Caco-2 (cell line): ENCODE results near the gene HS6ST2. TPM values are rescaled to one million over a fixed set of nuclear protein-coding genes. Genes with fewer than 3 reads are reported as not detected.

Experiments used
- BruUV-seq: library from RNA; stranded (reverse); fragments of 400-500 nt; replicated peaks from 2 replicates; lab custom pipeline; 2021; lab: Mats Ljungman, UMichigan
- CTCF ChIA-PET: fragments of 300-600 bp; sonication (Branson Sonifier 250); formaldehyde crosslinking; loops from one replicate; lab custom pipeline; 2022; ENCODE audit warnings: antibody characterized with exemption; lab: Charles Lee
- POLR2A ChIA-PET: fragments of 300-600 bp; sonication (Branson Sonifier 250); formaldehyde crosslinking; loops from one replicate; lab custom pipeline; 2022; ENCODE audit warnings: antibody characterized with exemption; lab: Charles Lee
- DNase-seq, 2 experiments: peaks; one replicate each; pipeline versions ENCODE4 v3.0.0 to v3.0.0-alpha.2; 2020 to 2022
- H3K27me3 ChIP-seq: replicated peaks from 2 replicates; pipeline ENCODE4 v1.6.0; 2011; ENCODE audit warnings: low read length; ENCODE audit not compliant: control insufficient read depth, insufficient read depth
- H3K36me3 ChIP-seq: 2 replicates; pipeline ENCODE4 v1.5.1; 2011; ENCODE audit warnings: low read length; ENCODE audit not compliant: control insufficient read depth, insufficient read depth
- H3K4me1 ChIP-seq: fragments of 250-450 bp; sonication (Bioruptor Pico); 2 replicates; pipeline ENCODE4 v1.5.1; 2020; ENCODE audit warnings: mild to moderate bottlenecking
- H3K4me3 ChIP-seq: 2 replicates; pipeline ENCODE4 v1.5.1; 2011; ENCODE audit warnings: low read depth, mild to moderate bottlenecking, control low read depth, low read length
- H3K9me3 ChIP-seq: fragments of 250-450 bp; sonication (Bioruptor Pico); 2 replicates; pipeline ENCODE4 v1.5.1; 2020; ENCODE audit warnings: mild to moderate bottlenecking, moderate library complexity
- H3K27ac Mint-ChIP-seq: one replicate; pipeline ENCODE4 v1.8.0; 2022; ENCODE audit warnings: mixed read lengths; ENCODE audit not compliant: unreplicated experiment
- H3K27me3 Mint-ChIP-seq: one replicate; pipeline ENCODE4 v1.8.0; 2022; ENCODE audit warnings: mixed read lengths; ENCODE audit not compliant: insufficient read depth, unreplicated experiment
- H3K36me3 Mint-ChIP-seq: one replicate; pipeline ENCODE4 v1.8.0; 2022; ENCODE audit warnings: mild to moderate bottlenecking, mixed read lengths; ENCODE audit not compliant: insufficient read depth, unreplicated experiment
- H3K4me1 Mint-ChIP-seq: one replicate; pipeline ENCODE4 v1.8.0; 2022; ENCODE audit warnings: low read depth, mixed read lengths; ENCODE audit not compliant: unreplicated experiment
- H3K4me3 Mint-ChIP-seq: one replicate; pipeline ENCODE4 v1.8.0; 2022; ENCODE audit warnings: mild to moderate bottlenecking, moderate library complexity, mixed read lengths; ENCODE audit not compliant: unreplicated experiment
- H3K9me3 Mint-ChIP-seq: one replicate; pipeline ENCODE4 v1.8.0; 2022; ENCODE audit warnings: mixed read lengths; ENCODE audit not compliant: unreplicated experiment
- CTCF ChIP-seq, 2 experiments: fragments of 200-600 bp in 1 of 2; IDR thresholded peaks; 1 replicate in 1 of 2; 2 replicates in 1 of 2; pipeline versions ENCODE4 v1.5.1 to v1.8.0; 2011 to 2022; ENCODE audit warnings: antibody characterized with exemption in 1 of 2, control low read depth in 1 of 2, inconsistent platforms in 1 of 2, low read depth in 1 of 2, low read length in 1 of 2, mild to moderate bottlenecking in 1 of 2, moderate library complexity in 1 of 2; ENCODE audit not compliant: insufficient read depth in 1 of 2, severe bottlenecking in 1 of 2, unreplicated experiment in 1 of 2
- intact Hi-C: fragments of 100-400 bp; cut with micrococcal nuclease; formaldehyde crosslinking; loops from one replicate; pipeline ENCODE4 v1.10.0; 2022; ENCODE audit not compliant: unreplicated experiment
- total RNA-seq: library from RNA; stranded (reverse); gene quantifications from 2 replicates; pipeline ENCODE4 v1.2.3, GENCODE V29; 2022

HS6ST2 gene
- total RNA-seq, 1 experiment from 2014 or later, result 34.9 TPM

GRCh38 chrX:132652871-132653270 is 305.6 kb downstream of the HS6ST2 start:
- H3K27me3 ChIP-seq, result no peaks in the 10 kb centered on the region
- BruUV-seq, result no TSS peak
- H3K4me3 ChIP-seq, result no peak overlapping the region
- H3K36me3 ChIP-seq, result no peaks in the 10 kb centered on the region
- CTCF ChIA-PET, result no interaction called here
- Mint-ChIP-seq H3K27ac (no peak overlapping the region), H3K27me3 (no peaks in the 10 kb centered on the region), H3K4me1 (no peaks in the 10 kb centered on the region), H3K4me3 (no peak overlapping the region), H3K9me3 (no peaks in the 10 kb centered on the region), H3K36me3 (no peaks in the 10 kb centered on the region)
- no peaks in the 10 kb centered on the region for H3K9me3 ChIP-seq
- no peak for TF ChIP-seq CTCF (IDR thresholded peaks at IDR 0.05; ENCODE audit: insufficient read depth in 1 of 2, low read depth in 1 of 2, low read length in 1 of 2, severe bottlenecking in 1 of 2, unreplicated experiment in 1 of 2)
- no peaks in the 10 kb centered on the region for H3K4me1 ChIP-seq
- POLR2A ChIA-PET, result no interaction called here
- intact Hi-C loops, result no loop called here
- no peak for DNase-seq

- no peaks in the 10 kb centered on the region for H3K4me1 ChIP-seq
- Mint-ChIP-seq H3K4me1 (no peaks in the 10 kb centered on the region), H3K27ac (no peak overlapping the region), H3K27me3 (no peaks in the 10 kb centered on the region), H3K4me3 (no peak overlapping the region), H3K9me3 (no peaks in the 10 kb centered on the region), H3K36me3 (peaks cover 6% of the 10 kb centered on the region)
- BruUV-seq, result no TSS peak
- no peak overlapping the region for H3K4me3 ChIP-seq
- no peak for DNase-seq
- H3K9me3 ChIP-seq, result no peaks in the 10 kb centered on the region
- no peak for TF ChIP-seq CTCF (IDR thresholded peaks at IDR 0.05; ENCODE audit: insufficient read depth in 1 of 2, low read depth in 1 of 2, low read length in 1 of 2, severe bottlenecking in 1 of 2, unreplicated experiment in 1 of 2)
- no peaks in the 10 kb centered on the region for H3K27me3 ChIP-seq
- ChIA-PET POLR2A (no interaction called here), CTCF (no interaction called here)
- intact Hi-C loops, result no loop called here
- H3K36me3 ChIP-seq, result no peaks in the 10 kb centered on the region
These were observed 306.9 kb downstream of the HS6ST2 start for GRCh38 chrX:132651421-132652086.

GRCh38 chrX:132648895-132649294 is 309.5 kb downstream of the HS6ST2 start:
- intact Hi-C loops, result no loop called here
- H3K9me3 ChIP-seq, result no peaks in the 10 kb centered on the region
- Mint-ChIP-seq H3K9me3 (no peaks in the 10 kb centered on the region), H3K36me3 (peaks cover 6% of the 10 kb centered on the region), H3K4me1 (no peaks in the 10 kb centered on the region), H3K4me3 (no peak overlapping the region), H3K27ac (no peak overlapping the region), H3K27me3 (no peaks in the 10 kb centered on the region)
- ChIA-PET CTCF (interaction anchor here (0.6 kb wide), 1 partner anchor 241 kb away, joined by 3 read pairs; no protein-coding TSS in a partner anchor), POLR2A (no interaction called here)
- no peaks in the 10 kb centered on the region for H3K27me3 ChIP-seq
- TF ChIP-seq CTCF (IDR thresholded peaks at IDR 0.05; ENCODE audit: insufficient read depth in 1 of 2, low read depth in 1 of 2, low read length in 1 of 2, severe bottlenecking in 1 of 2, unreplicated experiment in 1 of 2), result no peak
- H3K36me3 ChIP-seq, result no peaks in the 10 kb centered on the region
- no peaks in the 10 kb centered on the region for H3K4me1 ChIP-seq
- no peak overlapping the region for H3K4me3 ChIP-seq
- no TSS peak for BruUV-seq
- DNase-seq, result no peak
